Ascending aorta (tissue), 2 donors: ENCODE results near the gene DGKI. TPM values are rescaled to one million over a fixed set of nuclear protein-coding genes. Genes with fewer than 3 reads are reported as not detected.

Experiments
- DNase-seq, 2 donors: peaks; one replicate each; pipeline ENCODE4 v3.0.0-alpha.2; 2019; ENCODE audit warnings: low spot score in 2 of 2
- H3K27ac ChIP-seq, 2 donors: fragments of 200-600 bp; sonication (generic); one replicate each; pipeline ENCODE4 v1.5.1; 2016 to 2017; ENCODE audit warnings: mild to moderate bottlenecking in 1 of 2
- H3K27me3 ChIP-seq: fragments of 200-600 bp; sonication (generic); one replicate; pipeline ENCODE4 v1.5.1; 2017
- H3K36me3 ChIP-seq, 2 donors: fragments of 200-600 bp; sonication (generic); one replicate each; pipeline ENCODE4 v1.5.1; 2016
- H3K4me1 ChIP-seq, 2 donors: fragments of 200-600 bp; sonication (generic); one replicate each; pipeline ENCODE4 v1.5.1; 2016 to 2017; ENCODE audit warnings: mild to moderate bottlenecking in 1 of 2
- H3K4me3 ChIP-seq, 2 donors: fragments of 200-600 bp; sonication (generic); one replicate each; pipeline ENCODE4 v1.5.1; 2016 to 2017; ENCODE audit warnings: mild to moderate bottlenecking in 1 of 2
- H3K9me3 ChIP-seq, 2 donors: fragments of 200-600 bp; sonication (generic); one replicate each; pipeline ENCODE4 v1.5.1; 2016
- CTCF ChIP-seq, 3 experiments: fragments of 200-600 bp in 2 of 3; fragments of 450-650 bp in 1 of 3; sonication (generic) in 2 of 3; IDR thresholded peaks; one replicate each; pipeline ENCODE4 v1.5.1; 2016 to 2019; ENCODE audit warnings: antibody characterized with exemption in 3 of 3, mild to moderate bottlenecking in 1 of 3, moderate library complexity in 1 of 3
- intact Hi-C: fragments of 100-400 bp; cut with DNase I; formaldehyde crosslinking; loops from one replicate; pipeline ENCODE4 v1.15.1; 2023
- total RNA-seq: library from RNA; depleted of rRNA; stranded (reverse); fragments of >200 nt; gene quantifications from one replicate; pipeline ENCODE4 v1.1.0, GENCODE V29; 2016

The DGKI gene
- total RNA-seq, 1 donor from 2014 or later, result 13.4 TPM

- no peak for TF ChIP-seq CTCF (IDR thresholded peaks at IDR 0.05)
- Histone ChIP-seq H3K9me3 (no peaks in the 10 kb centered on the region), H3K4me1 (peaks cover 0 to 5% of the 10 kb centered on the region in 2 donors), H3K27me3 (no peaks in the 10 kb centered on the region), H3K27ac (no peak overlapping the region), H3K4me3 (no peak overlapping the region), H3K36me3 (no peaks in the 10 kb centered on the region)
- intact Hi-C loops, result no loop called here
- no peak for DNase-seq
Measured at GRCh38 chr7:137731436-137731835, 115.3 kb downstream of the DGKI start.

- intact Hi-C loops, result no loop called here
- Histone ChIP-seq H3K4me1 (peaks cover 0 to 5% of the 10 kb centered on the region in 2 donors), H3K4me3 (no peak overlapping the region), H3K27ac (no peak overlapping the region), H3K9me3 (no peaks in the 10 kb centered on the region), H3K36me3 (no peaks in the 10 kb centered on the region), H3K27me3 (no peaks in the 10 kb centered on the region)
- DNase-seq, result no peak
- TF ChIP-seq CTCF (IDR thresholded peaks at IDR 0.05), result no peak
Measured at GRCh38 chr7:137728426-137728825, 118.3 kb downstream of the DGKI start.

- no peak for TF ChIP-seq CTCF (IDR thresholded peaks at IDR 0.05)
- Histone ChIP-seq H3K4me3 (no peak overlapping the region), H3K4me1 (peaks cover 0 to 5% of the 10 kb centered on the region in 2 donors), H3K27me3 (no peaks in the 10 kb centered on the region), H3K36me3 (no peaks in the 10 kb centered on the region), H3K9me3 (no peaks in the 10 kb centered on the region), H3K27ac (no peak overlapping the region)
- DNase-seq, result no peak
- intact Hi-C loops, result no loop called here
Measured at GRCh38 chr7:137727413-137727812, 119.4 kb downstream of the DGKI start.

GRCh38 chr7:137718355-137718754 is 128.4 kb downstream of the DGKI start:
- no peak for TF ChIP-seq CTCF (IDR thresholded peaks at IDR 0.05)

GRCh38 chr7:137717811-137718271 is 128.9 kb downstream of the DGKI start:
- no peak for TF ChIP-seq CTCF (IDR thresholded peaks at IDR 0.05)
- Histone ChIP-seq H3K4me1 (peaks cover 0 to 12% of the 10 kb centered on the region in 2 donors), H3K36me3 (no peaks in the 10 kb centered on the region), H3K9me3 (no peaks in the 10 kb centered on the region), H3K27ac (peak overlapping the region; percentile 6 to 34), H3K4me3 (peak overlapping the region in 1 of 2 donors; percentile 15), H3K27me3 (no peaks in the 10 kb centered on the region)
- intact Hi-C loops, result no loop called here
- DNase-seq, result peak in 1 of 2 donors; percentile 65

More at GRCh38 chr7:137718355-137718754, 128.4 kb downstream of the DGKI start:
- peak in 1 of 2 donors; percentile 62 for DNase-seq
- Histone ChIP-seq H3K36me3 (no peaks in the 10 kb centered on the region), H3K9me3 (no peaks in the 10 kb centered on the region), H3K27ac (peak overlapping the region; percentile 6 to 34), H3K27me3 (no peaks in the 10 kb centered on the region), H3K4me1 (peaks cover 0 to 12% of the 10 kb centered on the region in 2 donors), H3K4me3 (peak overlapping the region in 1 of 2 donors; percentile 15)
- intact Hi-C loops, result no loop called here

- DNase-seq, result no peak
Measured at GRCh38 chr7:137717045-137717444, 129.7 kb downstream of the DGKI start.

More at GRCh38 chr7:137717045-137717444, 129.7 kb downstream of the DGKI start:
- TF ChIP-seq CTCF (IDR thresholded peaks at IDR 0.05), result no peak
- H3K4me3 ChIP-seq, result no peak overlapping the region
- H3K27ac ChIP-seq, result no peak overlapping the region
- no peaks in the 10 kb centered on the region for H3K27me3 ChIP-seq
- intact Hi-C loops, result no loop called here
- H3K36me3 ChIP-seq, result no peaks in the 10 kb centered on the region
- H3K9me3 ChIP-seq, result no peaks in the 10 kb centered on the region
- peaks cover 0 to 12% of the 10 kb centered on the region in 2 donors for H3K4me1 ChIP-seq
